Keratinocyte (primary cell): Measurements from ENCODE around the gene PHOSPHO1.
"Not testable (repeated sequence)": the region's sequence is repeated elsewhere in the genome, so short reads cannot be mapped to it uniquely, and the experiment has no call there.

Source experiments
- EZH2 ChIP-seq: IDR thresholded peaks from one replicate; pipeline ENCODE4 v1.6.1; 2012; ENCODE audit warnings: inconsistent platforms, mild to moderate bottlenecking, low read length, moderate library complexity
- TF ChIP-seq, protein P1 (sequence below), 3 experiments: IDR thresholded peaks in 1 of 3; conservative IDR thresholded peaks in 1 of 3; optimal IDR thresholded peaks in 1 of 3; 2 replicates in 2 of 3; 3 replicates in 1 of 3; pipeline versions ENCODE3 to v1.5.1; 2011; ENCODE audit warnings: low read length in 3 of 3, mild to moderate bottlenecking in 3 of 3, moderate library complexity in 2 of 3, control low read depth in 1 of 3, inconsistent platforms in 1 of 3; ENCODE audit not compliant: insufficient read depth in 2 of 3; ENCODE audit errors: extremely low read depth in 1 of 3

DNA sequence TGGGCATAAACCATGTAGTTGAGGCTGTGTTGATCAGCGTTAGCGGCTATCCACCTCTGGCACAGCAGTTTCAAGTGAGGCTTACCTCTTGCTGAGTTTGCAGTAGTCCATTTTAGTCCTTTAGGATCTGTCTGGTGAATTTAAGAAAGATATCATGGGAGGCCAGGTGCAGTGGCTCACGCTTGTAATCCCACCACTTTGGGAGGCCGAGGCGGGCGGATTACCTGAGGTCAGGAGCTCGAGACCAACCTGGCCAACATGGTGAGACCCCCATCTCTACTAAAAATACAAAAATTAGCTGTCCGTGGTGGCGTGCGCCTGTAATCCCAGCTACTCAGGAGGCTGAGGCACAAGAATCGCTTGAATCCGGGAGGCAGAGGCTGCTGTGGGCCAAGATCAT lies 45.4 kb upstream of the PHOSPHO1 start:
- TF ChIP-seq, protein P1, sequence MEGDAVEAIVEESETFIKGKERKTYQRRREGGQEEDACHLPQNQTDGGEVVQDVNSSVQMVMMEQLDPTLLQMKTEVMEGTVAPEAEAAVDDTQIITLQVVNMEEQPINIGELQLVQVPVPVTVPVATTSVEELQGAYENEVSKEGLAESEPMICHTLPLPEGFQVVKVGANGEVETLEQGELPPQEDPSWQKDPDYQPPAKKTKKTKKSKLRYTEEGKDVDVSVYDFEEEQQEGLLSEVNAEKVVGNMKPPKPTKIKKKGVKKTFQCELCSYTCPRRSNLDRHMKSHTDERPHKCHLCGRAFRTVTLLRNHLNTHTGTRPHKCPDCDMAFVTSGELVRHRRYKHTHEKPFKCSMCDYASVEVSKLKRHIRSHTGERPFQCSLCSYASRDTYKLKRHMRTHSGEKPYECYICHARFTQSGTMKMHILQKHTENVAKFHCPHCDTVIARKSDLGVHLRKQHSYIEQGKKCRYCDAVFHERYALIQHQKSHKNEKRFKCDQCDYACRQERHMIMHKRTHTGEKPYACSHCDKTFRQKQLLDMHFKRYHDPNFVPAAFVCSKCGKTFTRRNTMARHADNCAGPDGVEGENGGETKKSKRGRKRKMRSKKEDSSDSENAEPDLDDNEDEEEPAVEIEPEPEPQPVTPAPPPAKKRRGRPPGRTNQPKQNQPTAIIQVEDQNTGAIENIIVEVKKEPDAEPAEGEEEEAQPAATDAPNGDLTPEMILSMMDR (optimal IDR thresholded peaks at IDR 0.05 in 1 of 3, IDR thresholded peaks at IDR 0.05 in 1 of 3, conservative IDR thresholded peaks at IDR 0.05 in 1 of 3; ENCODE audit: extremely low read depth in 1 of 3, insufficient read depth in 2 of 3, low read length in 3 of 3), result not testable (repeated sequence)
- TF ChIP-seq EZH2, result not testable (repeated sequence)
